Transverse colon (tissue), 4 donors: Measurements from ENCODE around the gene EXT2. TPM values are rescaled to one million over a fixed set of nuclear protein-coding genes. Genes with fewer than 3 reads are reported as not detected.

Experiments
- DNase-seq: peaks from one replicate; pipeline ENCODE4 v3.0.0-alpha.2; 2019
- H3K27ac ChIP-seq, 4 donors: fragments of 200-600 bp; sonication (generic); 2 replicates each; pipeline ENCODE4 v1.5.1; 2016 to 2018; ENCODE audit warnings: inconsistent platforms in 4 of 4
- H3K27me3 ChIP-seq: fragments of 200-600 bp; sonication (generic); 2 replicates; pipeline ENCODE4 v1.5.1; 2017; ENCODE audit warnings: inconsistent platforms
- H3K36me3 ChIP-seq, 4 donors: fragments of 200-600 bp; sonication (generic); 2 replicates each; pipeline ENCODE4 v1.5.1; 2017 to 2019; ENCODE audit warnings: inconsistent platforms in 4 of 4
- H3K4me1 ChIP-seq, 4 donors: fragments of 200-600 bp; sonication (generic); 2 replicates each; pipeline ENCODE4 v1.5.1; 2017 to 2020; ENCODE audit warnings: inconsistent platforms in 4 of 4
- H3K4me3 ChIP-seq, 4 donors: fragments of 200-600 bp; sonication (generic); 1 replicate in 1 of 4; 2 replicates in 3 of 4; pipeline versions ENCODE4 v1.5.1 to v1.6.1; 2017 to 2019; ENCODE audit warnings: inconsistent platforms in 4 of 4
- H3K9me3 ChIP-seq, 2 donors: fragments of 200-600 bp; sonication (generic); 2 replicates each; pipeline ENCODE4 v1.5.1; 2017 to 2019; ENCODE audit warnings: inconsistent platforms in 2 of 2
- EP300 ChIP-seq: sonication (generic); formaldehyde crosslinking; IDR thresholded peaks from one replicate; pipeline ENCODE4 v1.6.1; 2017; ENCODE audit warnings: antibody characterized with exemption, low read depth
- POLR2A ChIP-seq: fragments of 450-650 bp; IDR thresholded peaks from one replicate; pipeline ENCODE4 v1.6.1; 2016; ENCODE audit warnings: antibody characterized with exemption, mild to moderate bottlenecking, moderate library complexity
- POLR2AphosphoS5 ChIP-seq, 3 donors: sonication (generic); formaldehyde crosslinking; IDR thresholded peaks; one replicate each; pipeline ENCODE4 v1.6.1; 2016; ENCODE audit warnings: antibody characterized with exemption in 3 of 3
- whole genome bisulfite sequencing, 2 donors: methylation state at CpG; one replicate each; pipeline ENCODE4 v1.1.5; 2018; ENCODE audit warnings: low coverage in 1 of 2; 5-methylcytosine and 5-hydroxymethylcytosine counted together
- in situ Hi-C, 4 donors: fragments of 200-750 bp; cut with MboI; loops; one replicate each; pipeline versions ENCODE4 v1.15.0 to v1.15.1; 2017; ENCODE audit warnings: low sequenced_read_pairs in 3 of 4, low pct_ligation_motif_present in 1 of 4, low pct_unique_long_range_greater_than_20kb in 1 of 4
- intact Hi-C: fragments of 100-400 bp; cut with DNase I; formaldehyde crosslinking; loops from one replicate; pipeline ENCODE4 v1.15.1; 2023; ENCODE audit warnings: low total_unique reads
- total RNA-seq, 4 donors: library from RNA; depleted of rRNA; stranded (reverse); fragments of >200 nt; gene quantifications; one replicate each; pipeline ENCODE4 v1.1.0, GENCODE V29; 2016
- TF ChIP-seq, protein P1 (sequence below), 5 experiments: fragments of 200-600 bp in 3 of 5; fragments of 450-650 bp in 2 of 5; sonication (generic) in 3 of 5; IDR thresholded peaks; 1 replicate in 2 of 5; 2 replicates in 3 of 5; pipeline ENCODE4 v1.5.1; 2016 to 2017; ENCODE audit warnings: antibody characterized with exemption in 5 of 5, inconsistent platforms in 3 of 5, mild to moderate bottlenecking in 2 of 5, moderate library complexity in 1 of 5

The EXT2 gene
- total RNA-seq, 4 donors from 2014 or later: 32.2 to 82.9 (median 59.6) TPM

GRCh38 chr11:44282620-44283019 is 187.1 kb downstream of the EXT2 start:
- WGBS, 2 donors: 63 to 65% methylated on average over 2 to 5 of the region's 5 CpGs

DNA sequence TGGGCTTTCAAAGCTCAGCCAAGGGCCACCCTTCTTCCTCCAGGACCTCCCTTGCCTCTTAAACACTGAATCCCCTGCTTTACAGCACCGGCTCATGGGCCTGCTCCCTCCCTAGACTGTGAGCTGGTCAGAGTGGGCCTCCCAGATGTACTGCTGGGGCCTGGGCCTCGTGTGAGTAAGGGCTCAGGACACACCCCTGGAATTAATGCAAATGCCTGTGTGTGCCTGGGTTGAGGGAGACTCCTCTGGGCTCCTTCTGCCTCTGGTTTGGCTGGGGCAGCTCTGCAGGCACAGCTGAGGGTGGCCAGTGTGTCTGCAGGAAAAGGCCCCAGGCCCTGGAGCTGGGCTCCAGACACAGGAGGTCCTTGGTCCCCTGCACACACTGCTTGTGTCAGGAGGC is 190.3 kb downstream of the EXT2 start:
- H3K9me3 ChIP-seq: no peaks in the 10 kb centered on the region
- TF ChIP-seq POLR2AphosphoS5 (IDR thresholded peaks at IDR 0.05) (no peak), EP300 (no peak), POLR2A (no peak)
- TF ChIP-seq, protein P1, sequence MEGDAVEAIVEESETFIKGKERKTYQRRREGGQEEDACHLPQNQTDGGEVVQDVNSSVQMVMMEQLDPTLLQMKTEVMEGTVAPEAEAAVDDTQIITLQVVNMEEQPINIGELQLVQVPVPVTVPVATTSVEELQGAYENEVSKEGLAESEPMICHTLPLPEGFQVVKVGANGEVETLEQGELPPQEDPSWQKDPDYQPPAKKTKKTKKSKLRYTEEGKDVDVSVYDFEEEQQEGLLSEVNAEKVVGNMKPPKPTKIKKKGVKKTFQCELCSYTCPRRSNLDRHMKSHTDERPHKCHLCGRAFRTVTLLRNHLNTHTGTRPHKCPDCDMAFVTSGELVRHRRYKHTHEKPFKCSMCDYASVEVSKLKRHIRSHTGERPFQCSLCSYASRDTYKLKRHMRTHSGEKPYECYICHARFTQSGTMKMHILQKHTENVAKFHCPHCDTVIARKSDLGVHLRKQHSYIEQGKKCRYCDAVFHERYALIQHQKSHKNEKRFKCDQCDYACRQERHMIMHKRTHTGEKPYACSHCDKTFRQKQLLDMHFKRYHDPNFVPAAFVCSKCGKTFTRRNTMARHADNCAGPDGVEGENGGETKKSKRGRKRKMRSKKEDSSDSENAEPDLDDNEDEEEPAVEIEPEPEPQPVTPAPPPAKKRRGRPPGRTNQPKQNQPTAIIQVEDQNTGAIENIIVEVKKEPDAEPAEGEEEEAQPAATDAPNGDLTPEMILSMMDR (IDR thresholded peaks at IDR 0.05): no peak
- H3K4me3 ChIP-seq: no peak overlapping the region
- DNase-seq: no peak
- in situ Hi-C loops: loop anchor here in 3 of 4 donors (10.0 to 25.0 kb wide), 2 partner anchors 249 to 627 kb away; no protein-coding TSS in a partner anchor
- H3K4me1 ChIP-seq: no peaks in the 10 kb centered on the region
- 64% methylated on average over 2 of the region's 2 CpGs; no CpG with 5 or more reads in 1 of the 2 donors for WGBS, 2 donors
- H3K27me3 ChIP-seq: peaks cover under 1% of the 10 kb centered on the region
- no peak overlapping the region for H3K27ac ChIP-seq
- intact Hi-C loops: loop anchor here (1.0 kb wide), 1 partner anchor 253 kb away; no protein-coding TSS in a partner anchor
- H3K36me3 ChIP-seq: no peaks in the 10 kb centered on the region

More at GRCh38 chr11:44282620-44283019, 187.1 kb downstream of the EXT2 start:
- Histone ChIP-seq H3K27me3 (no peaks in the 10 kb centered on the region), H3K4me1 (no peaks in the 10 kb centered on the region), H3K27ac (no peak overlapping the region), H3K9me3 (no peaks in the 10 kb centered on the region), H3K4me3 (no peak overlapping the region), H3K36me3 (no peaks in the 10 kb centered on the region)
- TF ChIP-seq, protein P1 (IDR thresholded peaks at IDR 0.05): no peak
- TF ChIP-seq POLR2A (no peak), EP300 (no peak), POLR2AphosphoS5 (IDR thresholded peaks at IDR 0.05) (no peak)
- in situ Hi-C loops (loop anchor here (5.0 to 25.0 kb wide), 4 partner anchors 252 to 630 kb away; no protein-coding TSS in a partner anchor), intact Hi-C loops (no loop called here)
- no peak for DNase-seq

DNA sequence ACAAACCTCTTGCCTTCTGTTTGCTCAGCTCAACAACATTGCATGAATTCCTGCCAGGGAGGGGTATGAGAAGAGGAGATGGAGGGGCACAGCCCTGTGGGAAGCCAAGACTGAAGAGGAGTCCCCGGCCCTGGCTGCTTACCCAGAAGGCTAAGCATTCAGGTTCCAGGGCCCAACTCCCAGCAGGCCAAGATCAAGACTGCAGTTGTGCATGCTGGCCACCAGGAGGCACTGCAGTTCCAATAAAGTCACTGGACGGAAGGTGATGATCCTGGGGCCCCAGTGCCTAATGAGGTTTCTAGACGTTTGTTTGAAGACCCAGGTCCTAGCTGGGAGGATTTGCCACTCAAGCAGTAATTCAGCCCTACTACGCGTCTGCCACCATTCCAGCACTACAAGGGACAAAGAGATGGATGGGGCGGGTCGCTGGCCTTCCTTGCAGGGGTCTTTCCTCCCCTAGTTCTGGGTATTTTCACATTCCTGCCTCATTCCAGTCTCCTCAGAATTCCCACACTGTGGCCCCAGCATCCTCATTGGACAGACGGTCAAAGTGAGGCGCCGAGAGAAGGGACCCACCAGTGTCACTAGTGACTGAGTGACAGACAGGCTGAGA is 190.9 kb downstream of the EXT2 start:
- in situ Hi-C loops (loop anchor here in 3 of 4 donors (10.0 to 25.0 kb wide), 2 partner anchors 248 to 626 kb away; no protein-coding TSS in a partner anchor), intact Hi-C loops (loop anchor here (1.0 kb wide), 1 partner anchor 252 kb away; no protein-coding TSS in a partner anchor)
- Histone ChIP-seq H3K27me3 (peaks cover 5% of the 10 kb centered on the region), H3K27ac (no peak overlapping the region), H3K9me3 (no peaks in the 10 kb centered on the region), H3K36me3 (no peaks in the 10 kb centered on the region), H3K4me3 (no peak overlapping the region), H3K4me1 (no peaks in the 10 kb centered on the region)
- TF ChIP-seq, protein P1 (IDR thresholded peaks at IDR 0.05): peak; percentile 88 to 95 (median 93)
- TF ChIP-seq POLR2AphosphoS5 (IDR thresholded peaks at IDR 0.05): no peak
- DNase-seq: peak; percentile 41
- 53% methylated on average over 10 of the region's 10 CpGs; no CpG with 5 or more reads in 1 of the 2 donors for WGBS, 2 donors

DNA sequence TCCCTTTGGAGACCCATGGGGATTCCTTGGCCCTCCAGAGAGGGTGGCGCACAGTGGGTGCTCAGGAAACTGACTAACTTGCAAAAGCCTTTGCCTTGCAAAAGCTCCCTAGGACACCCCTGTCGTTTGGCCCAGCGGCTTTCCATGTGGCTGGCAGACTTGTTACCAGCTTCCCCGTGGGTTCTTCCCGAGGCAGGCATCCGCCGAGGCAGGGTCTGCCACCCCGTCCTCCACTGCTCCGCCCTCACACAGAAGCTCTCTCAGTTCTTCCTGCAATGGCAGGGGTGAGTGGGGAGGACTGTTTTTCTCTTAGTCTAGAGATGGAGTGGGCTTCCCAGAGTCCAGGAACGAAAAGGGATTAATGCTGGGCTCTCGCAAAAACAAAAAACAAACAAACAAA is 191.4 kb downstream of the EXT2 start:
- WGBS, 2 donors: 80 to 88% methylated on average over 1 to 11 of the region's 11 CpGs
- Histone ChIP-seq H3K27ac (no peak overlapping the region), H3K4me1 (no peaks in the 10 kb centered on the region), H3K27me3 (peaks cover 5% of the 10 kb centered on the region), H3K4me3 (no peak overlapping the region), H3K9me3 (no peaks in the 10 kb centered on the region), H3K36me3 (no peaks in the 10 kb centered on the region)
- TF ChIP-seq EP300 (no peak), POLR2AphosphoS5 (IDR thresholded peaks at IDR 0.05) (no peak), POLR2A (no peak)
- TF ChIP-seq, protein P1 (IDR thresholded peaks at IDR 0.05): no peak
- intact Hi-C loops (loop anchor here (1.0 kb wide), 1 partner anchor 251 kb away; no protein-coding TSS in a partner anchor), in situ Hi-C loops (loop anchor here in 3 of 4 donors (10.0 to 25.0 kb wide), 2 partner anchors 248 to 625 kb away; no protein-coding TSS in a partner anchor)
- no peak for DNase-seq
